ENCODE data around the gene SUMO3.

SUMO3 gene

DNA sequence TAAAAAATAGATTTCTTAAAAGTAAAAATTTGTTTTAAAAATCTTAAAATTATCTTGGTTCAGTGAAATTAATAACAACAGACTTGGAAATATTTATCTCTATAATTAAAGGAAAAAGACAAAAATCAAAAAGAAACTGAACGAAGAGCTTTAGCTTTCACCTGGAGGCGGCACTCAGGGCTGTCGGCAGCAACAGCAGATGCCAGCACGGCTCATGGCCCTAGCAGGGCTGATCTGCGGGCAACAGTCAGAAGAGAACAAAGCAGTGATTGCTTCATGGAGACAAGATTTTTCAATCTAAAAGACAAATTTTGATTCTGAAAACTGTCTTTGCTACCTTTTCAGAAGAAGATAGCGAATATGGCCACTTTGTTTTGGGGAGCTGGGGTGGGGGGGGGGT is 38.9 kb downstream of the SUMO3 start:
- TF ChIP-seq, protein P1, sequence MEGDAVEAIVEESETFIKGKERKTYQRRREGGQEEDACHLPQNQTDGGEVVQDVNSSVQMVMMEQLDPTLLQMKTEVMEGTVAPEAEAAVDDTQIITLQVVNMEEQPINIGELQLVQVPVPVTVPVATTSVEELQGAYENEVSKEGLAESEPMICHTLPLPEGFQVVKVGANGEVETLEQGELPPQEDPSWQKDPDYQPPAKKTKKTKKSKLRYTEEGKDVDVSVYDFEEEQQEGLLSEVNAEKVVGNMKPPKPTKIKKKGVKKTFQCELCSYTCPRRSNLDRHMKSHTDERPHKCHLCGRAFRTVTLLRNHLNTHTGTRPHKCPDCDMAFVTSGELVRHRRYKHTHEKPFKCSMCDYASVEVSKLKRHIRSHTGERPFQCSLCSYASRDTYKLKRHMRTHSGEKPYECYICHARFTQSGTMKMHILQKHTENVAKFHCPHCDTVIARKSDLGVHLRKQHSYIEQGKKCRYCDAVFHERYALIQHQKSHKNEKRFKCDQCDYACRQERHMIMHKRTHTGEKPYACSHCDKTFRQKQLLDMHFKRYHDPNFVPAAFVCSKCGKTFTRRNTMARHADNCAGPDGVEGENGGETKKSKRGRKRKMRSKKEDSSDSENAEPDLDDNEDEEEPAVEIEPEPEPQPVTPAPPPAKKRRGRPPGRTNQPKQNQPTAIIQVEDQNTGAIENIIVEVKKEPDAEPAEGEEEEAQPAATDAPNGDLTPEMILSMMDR (IDR thresholded peaks at IDR 0.05; ENCODE audit: low read depth, low read length, poor library complexity, severe bottlenecking) = no peak
- no peak for TF ChIP-seq EZH2phosphoT487 (IDR thresholded peaks at IDR 0.05; ENCODE audit: borderline replicate concordance, low read length)
- H3K36me3 ChIP-seq (ENCODE audit: control insufficient read depth, low read length) = peaks cover 70% of the 10 kb centered on the region
- H3K27me3 ChIP-seq (ENCODE audit: control insufficient read depth, low read length) = no peaks in the 10 kb centered on the region
- no peaks in the 10 kb centered on the region for H3K9me2 ChIP-seq (replicated peaks; ENCODE audit: control insufficient read depth, low read length)
- 0 out of 2 replicates have a peak, but pooled peaks cover 7% of the 10 kb centered on the region for H4K20me1 ChIP-seq (ENCODE audit: control insufficient read depth, insufficient read depth, low read depth, low read length)
- H3F3A ChIP-seq (ENCODE audit: control insufficient read depth, insufficient read depth) = no peaks in the 10 kb centered on the region
- H3K4me1 ChIP-seq (ENCODE audit: control insufficient read depth, low read length) = no peaks in the 10 kb centered on the region
- H3K27ac ChIP-seq (ENCODE audit: low read depth, low read length) = no peak overlapping the region
- H3K9me3 ChIP-seq (ENCODE audit: control insufficient read depth, insufficient read depth, low read length) = no peaks in the 10 kb centered on the region
- H3K79me2 ChIP-seq (ENCODE audit: control insufficient read depth, low read length) = peaks cover 65% of the 10 kb centered on the region
- H3K4me3 ChIP-seq (ENCODE audit: low read length) = no peak overlapping the region
- H3K4me2 ChIP-seq (ENCODE audit: low read length) = no peak overlapping the region

GRCh38 chr21:44778499-44778911 is 39.4 kb downstream of the SUMO3 start:
- Histone ChIP-seq H3K4me3 (ENCODE audit: low read length) (no peak overlapping the region), H3K4me2 (ENCODE audit: low read length) (no peak overlapping the region), H3F3A (ENCODE audit: control insufficient read depth, insufficient read depth) (no peaks in the 10 kb centered on the region), H3K27ac (ENCODE audit: low read depth, low read length) (no peak overlapping the region), H3K27me3 (ENCODE audit: control insufficient read depth, low read length) (no peaks in the 10 kb centered on the region), H3K79me2 (ENCODE audit: control insufficient read depth, low read length) (peaks cover 60% of the 10 kb centered on the region), H3K9me3 (ENCODE audit: control insufficient read depth, insufficient read depth, low read length) (no peaks in the 10 kb centered on the region), H3K36me3 (ENCODE audit: control insufficient read depth, low read length) (peaks cover 72% of the 10 kb centered on the region), H3K9me2 (replicated peaks; ENCODE audit: control insufficient read depth, low read length) (no peaks in the 10 kb centered on the region), H4K20me1 (ENCODE audit: control insufficient read depth, insufficient read depth, low read depth, low read length) (0 out of 2 replicates have a peak, but pooled peaks cover 7% of the 10 kb centered on the region), H3K4me1 (ENCODE audit: control insufficient read depth, low read length) (no peaks in the 10 kb centered on the region)
- TF ChIP-seq, protein P1 (IDR thresholded peaks at IDR 0.05; ENCODE audit: low read depth, low read length, poor library complexity, severe bottlenecking) = no peak
- no peak for TF ChIP-seq EZH2phosphoT487 (IDR thresholded peaks at IDR 0.05; ENCODE audit: borderline replicate concordance, low read length)

GRCh38 chr21:44778094-44778493 is 39.8 kb downstream of the SUMO3 start:
- H3K36me3 ChIP-seq (ENCODE audit: control insufficient read depth, low read length) = peaks cover 72% of the 10 kb centered on the region
- TF ChIP-seq, protein P1 (IDR thresholded peaks at IDR 0.05; ENCODE audit: low read depth, low read length, poor library complexity, severe bottlenecking) = no peak

More at GRCh38 chr21:44778094-44778493, 39.8 kb downstream of the SUMO3 start:
- Histone ChIP-seq H3K4me1 (ENCODE audit: control insufficient read depth, low read length) (no peaks in the 10 kb centered on the region), H3K27ac (ENCODE audit: low read depth, low read length) (no peak overlapping the region), H3K4me3 (ENCODE audit: low read length) (no peak overlapping the region), H3K79me2 (ENCODE audit: control insufficient read depth, low read length) (peaks cover 56% of the 10 kb centered on the region), H4K20me1 (ENCODE audit: control insufficient read depth, insufficient read depth, low read depth, low read length) (0 out of 2 replicates have a peak, but pooled peaks cover 6% of the 10 kb centered on the region), H3K9me3 (ENCODE audit: control insufficient read depth, insufficient read depth, low read length) (no peaks in the 10 kb centered on the region), H3K9me2 (replicated peaks; ENCODE audit: control insufficient read depth, low read length) (no peaks in the 10 kb centered on the region), H3F3A (ENCODE audit: control insufficient read depth, insufficient read depth) (no peaks in the 10 kb centered on the region), H3K4me2 (ENCODE audit: low read length) (no peak overlapping the region), H3K27me3 (ENCODE audit: control insufficient read depth, low read length) (no peaks in the 10 kb centered on the region)

Measured in DOHH2 (cell line).